A673 (cell line): ENCODE results near the gene XYLB.

Experiments
- EZH2 ChIP-seq: fragments of 200-600 bp; sonication (generic); IDR thresholded peaks from 2 replicates; pipeline ENCODE4 v1.6.1; 2017; ENCODE audit warnings: borderline replicate concordance, low read depth, mild to moderate bottlenecking, mixed read lengths, antibody characterized with exemption, low read length; ENCODE audit not compliant: poor library complexity, severe bottlenecking
- TF ChIP-seq, protein P1 (sequence below): fragments of 300-800, 200-600 bp; sonication (generic); conservative IDR thresholded peaks from 2 replicates; pipeline ENCODE4 v1.5.1; 2017; ENCODE audit warnings: low read depth, mild to moderate bottlenecking, antibody characterized with exemption, low read length, moderate library complexity, mixed read lengths

- TF ChIP-seq, protein P1, sequence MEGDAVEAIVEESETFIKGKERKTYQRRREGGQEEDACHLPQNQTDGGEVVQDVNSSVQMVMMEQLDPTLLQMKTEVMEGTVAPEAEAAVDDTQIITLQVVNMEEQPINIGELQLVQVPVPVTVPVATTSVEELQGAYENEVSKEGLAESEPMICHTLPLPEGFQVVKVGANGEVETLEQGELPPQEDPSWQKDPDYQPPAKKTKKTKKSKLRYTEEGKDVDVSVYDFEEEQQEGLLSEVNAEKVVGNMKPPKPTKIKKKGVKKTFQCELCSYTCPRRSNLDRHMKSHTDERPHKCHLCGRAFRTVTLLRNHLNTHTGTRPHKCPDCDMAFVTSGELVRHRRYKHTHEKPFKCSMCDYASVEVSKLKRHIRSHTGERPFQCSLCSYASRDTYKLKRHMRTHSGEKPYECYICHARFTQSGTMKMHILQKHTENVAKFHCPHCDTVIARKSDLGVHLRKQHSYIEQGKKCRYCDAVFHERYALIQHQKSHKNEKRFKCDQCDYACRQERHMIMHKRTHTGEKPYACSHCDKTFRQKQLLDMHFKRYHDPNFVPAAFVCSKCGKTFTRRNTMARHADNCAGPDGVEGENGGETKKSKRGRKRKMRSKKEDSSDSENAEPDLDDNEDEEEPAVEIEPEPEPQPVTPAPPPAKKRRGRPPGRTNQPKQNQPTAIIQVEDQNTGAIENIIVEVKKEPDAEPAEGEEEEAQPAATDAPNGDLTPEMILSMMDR: no peak
- no peak for TF ChIP-seq EZH2
These were observed 99.6 kb downstream of the XYLB start for GRCh38 chr3:38446085-38446686.
